ENCODE data around the gene SPPL2B. TPM values are rescaled to one million over a fixed set of nuclear protein-coding genes. Genes with fewer than 3 reads are reported as not detected.

SPPL2B gene
- polyA plus RNA-seq, 4 donors = 53.8 to 91.6 (median 59.9) TPM

- no peak for DNase-seq (ENCODE audit: low read depth in 4 of 4, low spot score in 3 of 4)
These were observed 71.1 kb downstream of the SPPL2B start for GRCh38 chr19:2399582-2399981.

Other genes with a start within 250 kb of the SPPL2B start
- 10 to 100 TPM; 23.4 to 26.8 (median 25.1) TPM for gene MOB3A, start 232.4 kb upstream of the SPPL2B start, polyA plus RNA-seq (ENCODE audit: insufficient read length in 4 of 4)
- gene IZUMO4, start 231.8 kb upstream of the SPPL2B start, polyA plus RNA-seq (ENCODE audit: insufficient read length in 4 of 4) = 1 to 10 TPM; 6.2 to 7.2 (median 7.0) TPM
- 100 to 1,000 TPM in 3 of 4 donors, 10 to 100 TPM in 1; 96.5 to 124 (median 111) TPM for gene AP3D1, start 177.1 kb upstream of the SPPL2B start, polyA plus RNA-seq (ENCODE audit: insufficient read length in 4 of 4)
- gene DOT1L, start 164.8 kb upstream of the SPPL2B start, polyA plus RNA-seq (ENCODE audit: insufficient read length in 4 of 4) = 10 to 100 TPM; 22.8 to 32.3 (median 26.3) TPM
- 10 to 100 TPM; 58.4 to 91.2 (median 63.3) TPM for gene PLEKHJ1, start 92.4 kb upstream of the SPPL2B start, polyA plus RNA-seq (ENCODE audit: insufficient read length in 4 of 4)
- gene SF3A2, start 91.9 kb upstream of the SPPL2B start, polyA plus RNA-seq (ENCODE audit: insufficient read length in 4 of 4) = 10 to 100 TPM; 65.4 to 91.1 (median 73.2) TPM
- gene AMH, start 79.4 kb upstream of the SPPL2B start, polyA plus RNA-seq (ENCODE audit: insufficient read length in 4 of 4) = 1 to 10 TPM; 1.7 to 4.0 (median 2.2) TPM
- under 1 TPM; 0.30 to 0.91 (median 0.45) TPM for gene JSRP1, start 72.3 kb upstream of the SPPL2B start, polyA plus RNA-seq (ENCODE audit: insufficient read length in 4 of 4)
- gene PEAK3, start 46.5 kb upstream of the SPPL2B start, polyA plus RNA-seq (ENCODE audit: insufficient read length in 4 of 4) = under 1 TPM in 3 of 4 donors, not detected in 1; 0.06 to 0.08 (median 0.06) TPM
- under 1 TPM in 1 of 4 donors, not detected in 3; 0.06 TPM for gene LINGO3, start 20.5 kb upstream of the SPPL2B start, polyA plus RNA-seq (ENCODE audit: insufficient read length in 4 of 4)
- gene LSM7, start 98 bp upstream of the SPPL2B start, polyA plus RNA-seq (ENCODE audit: insufficient read length in 4 of 4) = 100 to 1,000 TPM in 1 of 4 donors, 10 to 100 TPM in 3; 69.8 to 117 (median 73.1) TPM
- under 1 TPM; 0.13 to 0.29 (median 0.26) TPM for gene TMPRSS9, start 31.6 kb downstream of the SPPL2B start, polyA plus RNA-seq (ENCODE audit: insufficient read length in 4 of 4)
- 100 to 1,000 TPM in 1 of 4 donors, 10 to 100 TPM in 3; 62.6 to 125 (median 71.4) TPM for gene TIMM13, start 98.9 kb downstream of the SPPL2B start, polyA plus RNA-seq (ENCODE audit: insufficient read length in 4 of 4)
- 10 to 100 TPM; 54.2 to 79.5 (median 62.3) TPM for gene LMNB2, start 128.3 kb downstream of the SPPL2B start, polyA plus RNA-seq (ENCODE audit: insufficient read length in 4 of 4)
- gene GADD45B, start 147.4 kb downstream of the SPPL2B start, polyA plus RNA-seq (ENCODE audit: insufficient read length in 4 of 4) = 10 to 100 TPM; 10.1 to 14.1 (median 13.1) TPM